NCI-H82 (cell line): ENCODE data around the gene BRD4.

Experiments
- DNase-seq: peaks from one replicate; lab custom pipeline; 2025; lab: John Stamatoyannopoulos, UW

BRD4 gene

GRCh38 chr19:15222738-15223648 lies 109.3 kb downstream of the BRD4 start:
- DNase-seq: peak; percentile 99

DNA sequence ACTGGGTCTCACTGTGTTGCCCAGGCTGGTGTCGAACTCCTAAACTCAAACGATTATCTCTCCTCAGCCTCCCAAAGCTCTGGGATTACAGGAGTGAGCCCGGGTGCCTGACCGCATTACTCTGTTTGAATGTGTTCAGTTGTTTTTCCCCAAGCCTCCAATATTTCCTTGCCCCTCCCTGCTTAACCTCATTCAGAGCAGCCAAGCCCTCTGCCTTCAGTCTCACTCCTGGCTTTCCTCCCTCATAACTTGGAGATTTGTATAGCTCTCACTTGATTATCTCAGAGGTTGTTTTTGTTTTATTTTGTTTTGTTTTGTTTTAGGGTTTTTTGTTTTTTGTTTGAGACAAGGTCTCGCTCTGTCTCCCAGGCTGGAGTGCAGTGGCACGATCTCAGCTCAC lies 111.5 kb downstream of the BRD4 start:
- DNase-seq: no peak

DNA sequence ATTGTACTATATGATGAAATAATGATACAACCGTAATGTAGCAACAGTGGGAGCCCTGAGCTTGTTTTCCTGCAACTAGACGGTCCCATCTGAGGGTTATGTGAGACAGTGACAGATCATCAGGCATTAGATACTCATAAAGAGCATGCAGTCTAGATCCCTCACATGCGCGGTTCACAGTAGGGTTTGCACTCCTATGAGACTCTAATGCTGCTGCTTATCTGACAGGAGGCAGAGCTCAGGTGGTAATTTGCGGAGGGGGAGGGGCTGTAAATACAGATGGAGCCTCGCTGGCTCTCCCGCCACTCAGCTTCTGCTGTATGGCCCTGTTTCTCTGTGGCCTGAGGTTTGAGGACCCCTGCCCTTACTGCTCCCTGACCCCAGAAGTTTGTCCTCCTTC lies 113.8 kb downstream of the BRD4 start:
- peak; percentile 80 for DNase-seq

DNA sequence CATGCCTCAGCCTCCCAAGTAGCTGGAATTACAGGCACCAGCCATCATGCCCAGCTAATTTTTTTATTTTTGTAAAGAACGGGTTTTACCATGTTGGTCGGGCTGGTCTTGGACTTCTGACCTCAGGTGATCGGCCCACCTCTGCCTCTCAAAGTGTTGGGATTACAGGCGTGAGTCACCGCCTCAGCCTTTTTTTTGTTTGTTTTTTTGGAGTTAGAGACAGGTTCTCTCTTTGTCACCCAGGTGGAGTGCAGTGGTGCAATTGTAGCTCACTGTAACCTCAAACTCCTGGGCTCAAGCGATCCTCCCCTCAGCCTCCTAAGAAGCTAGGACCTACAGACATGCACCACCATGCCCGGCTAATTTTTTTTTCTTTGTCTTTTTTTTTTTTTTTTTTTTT lies 116.0 kb downstream of the BRD4 start:
- no peak for DNase-seq

DNA sequence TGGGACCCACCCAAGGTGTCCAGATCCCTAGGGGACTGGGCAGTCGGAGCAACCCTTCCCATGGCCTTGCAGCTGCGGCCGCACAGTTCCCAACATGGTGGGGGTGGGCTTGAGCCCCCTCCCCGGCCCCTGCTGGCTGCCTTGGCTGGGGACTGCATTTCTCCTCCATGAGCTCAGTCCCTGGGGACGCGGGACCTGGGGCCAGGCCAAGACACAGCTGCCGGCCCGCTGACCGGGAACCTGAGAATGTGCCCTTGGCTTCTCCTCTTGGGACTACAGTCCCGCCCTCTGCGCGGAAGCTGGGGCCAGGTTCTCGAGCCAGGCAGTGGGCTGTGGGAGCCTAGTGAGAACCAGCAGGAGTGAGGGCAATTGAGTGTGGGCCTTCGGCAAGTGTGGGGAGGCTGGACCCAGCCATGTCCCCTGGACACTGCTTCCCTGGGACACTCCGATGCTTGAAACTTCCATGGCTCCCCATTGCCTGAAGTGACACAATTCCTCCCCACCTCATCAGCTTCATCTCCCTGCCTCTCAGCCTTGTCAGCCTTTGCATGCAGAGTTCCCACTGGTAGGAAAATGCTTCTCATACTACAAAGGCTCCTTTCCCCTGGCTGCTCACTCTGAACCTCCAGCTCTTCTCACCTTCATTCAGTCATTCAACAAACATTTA lies 118.5 kb downstream of the BRD4 start:
- no peak for DNase-seq

- no peak for DNase-seq
These were observed 119.6 kb downstream of the BRD4 start for GRCh38 chr19:15212711-15213110.

DNA sequence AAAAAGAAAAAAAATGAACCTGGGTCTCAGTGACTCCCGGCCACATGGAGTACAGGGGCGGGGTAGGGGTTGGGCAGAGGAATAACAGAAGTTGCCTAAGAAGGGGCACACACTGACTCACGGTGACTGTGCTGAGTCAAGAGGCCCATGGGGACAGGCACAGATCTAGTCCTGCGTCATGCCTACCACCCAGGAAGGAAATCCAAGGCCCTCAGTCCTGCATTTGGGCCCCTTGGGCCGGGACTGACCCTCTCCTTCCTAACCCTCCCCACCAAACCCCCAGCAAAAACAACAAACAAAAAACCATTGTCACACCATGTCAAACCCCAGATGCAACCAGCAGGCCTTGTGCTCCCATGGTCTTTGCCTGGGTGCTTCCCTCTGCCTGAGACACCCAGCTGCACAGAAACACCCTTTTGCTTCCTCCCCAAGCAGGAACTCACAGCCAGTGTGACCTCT lies 122.0 kb downstream of the BRD4 start:
- DNase-seq: no peak

- no peak for DNase-seq
These were observed 130.8 kb downstream of the BRD4 start for GRCh38 chr19:15201374-15202023.

DNA sequence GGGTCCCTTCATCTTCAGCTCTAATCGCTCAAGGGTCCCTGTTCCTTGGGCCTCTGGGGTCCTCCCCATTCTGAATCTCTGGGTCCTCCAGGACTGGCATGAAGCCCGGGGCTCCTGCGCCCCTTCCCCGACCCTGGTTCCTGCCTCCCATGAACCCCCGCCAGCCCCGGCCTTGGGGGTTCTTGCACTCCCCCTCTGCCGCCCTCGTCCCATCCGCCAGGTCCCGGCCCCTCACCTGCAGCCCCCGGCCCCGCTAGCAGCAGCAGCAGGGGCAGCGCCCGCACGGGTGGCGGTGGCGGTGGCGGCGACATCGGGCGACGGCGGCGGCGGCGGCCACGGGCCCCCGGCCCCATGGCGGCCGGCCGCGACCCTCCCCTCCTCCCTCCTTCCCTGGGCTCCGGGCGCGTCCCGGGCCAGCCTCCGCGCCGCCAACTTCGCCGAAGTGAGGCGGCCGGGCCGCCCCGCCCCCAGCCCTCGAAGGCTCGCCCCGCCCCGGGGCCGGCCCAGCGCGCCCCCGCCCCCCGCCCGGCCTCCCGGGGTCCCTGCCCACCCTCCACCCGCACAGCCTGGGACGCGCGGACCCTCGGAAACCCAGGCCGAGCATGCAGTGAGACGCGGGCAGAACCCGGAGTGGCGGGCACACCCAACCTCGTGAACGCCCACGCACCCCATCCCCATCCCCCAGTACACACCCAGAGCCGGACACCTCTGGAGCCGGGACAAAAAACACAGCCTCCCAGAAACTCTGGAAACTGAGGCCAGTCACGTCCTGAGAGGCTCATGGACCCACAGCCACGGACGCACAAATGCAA lies 131.6 kb downstream of the BRD4 start, which contains the start of gene NOTCH3:
TSS of gene NOTCH3 (minus strand) at position 443 of the 812 bp plus-strand sequence. CDS start at position 353, 90 bp downstream.
- DNase-seq: no peak

GRCh38 chr19:15199661-15200552 lies 132.4 kb downstream of the BRD4 start:
- DNase-seq: peak; percentile 35

GRCh38 chr19:15198951-15199660 lies 133.2 kb downstream of the BRD4 start:
- DNase-seq: no peak

- DNase-seq: no peak
These were observed 134.4 kb downstream of the BRD4 start for GRCh38 chr19:15197942-15198341.

DNA sequence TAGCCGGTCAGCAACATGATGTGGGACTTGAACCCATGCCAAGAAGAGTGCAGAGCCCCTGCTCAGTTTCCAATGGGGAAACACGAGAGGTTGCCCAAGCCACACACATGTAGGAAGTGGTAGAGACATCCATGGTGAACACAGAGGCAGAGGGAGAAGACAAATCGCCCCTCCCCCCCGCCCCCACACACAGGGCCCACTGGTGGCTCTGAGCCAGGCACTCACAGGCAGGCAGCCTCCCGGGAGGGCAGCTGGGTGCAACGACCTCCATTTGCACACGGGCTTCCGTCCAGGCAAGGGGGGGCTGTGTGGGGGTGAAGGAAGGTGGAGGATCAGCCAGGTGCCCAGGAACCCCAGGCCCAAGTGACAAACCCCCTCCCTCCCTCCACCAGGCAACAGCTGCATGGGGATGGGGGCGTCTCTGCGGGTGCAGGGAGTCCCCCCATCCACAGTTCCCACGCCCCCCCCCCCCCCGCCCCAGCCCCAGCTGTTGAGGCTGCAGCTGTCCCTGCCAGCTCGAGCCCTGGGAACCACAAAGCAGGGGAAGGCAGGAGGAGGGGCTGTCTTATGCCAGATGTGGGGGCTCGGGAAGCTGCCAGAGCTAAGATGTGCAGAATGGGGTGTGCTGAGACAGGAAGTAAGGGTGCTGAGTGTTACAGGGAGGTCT lies 134.9 kb downstream of the BRD4 start:
- no peak for DNase-seq

- DNase-seq: no peak
These were observed 135.9 kb downstream of the BRD4 start for GRCh38 chr19:15196360-15197005.

- peak; percentile 65 for DNase-seq
These were observed 136.7 kb downstream of the BRD4 start for GRCh38 chr19:15195371-15196334.

GRCh38 chr19:15194938-15195337 lies 137.4 kb downstream of the BRD4 start:
- no peak for DNase-seq

- DNase-seq: no peak
These were observed 140.4 kb downstream of the BRD4 start for GRCh38 chr19:15191982-15192381.

DNA sequence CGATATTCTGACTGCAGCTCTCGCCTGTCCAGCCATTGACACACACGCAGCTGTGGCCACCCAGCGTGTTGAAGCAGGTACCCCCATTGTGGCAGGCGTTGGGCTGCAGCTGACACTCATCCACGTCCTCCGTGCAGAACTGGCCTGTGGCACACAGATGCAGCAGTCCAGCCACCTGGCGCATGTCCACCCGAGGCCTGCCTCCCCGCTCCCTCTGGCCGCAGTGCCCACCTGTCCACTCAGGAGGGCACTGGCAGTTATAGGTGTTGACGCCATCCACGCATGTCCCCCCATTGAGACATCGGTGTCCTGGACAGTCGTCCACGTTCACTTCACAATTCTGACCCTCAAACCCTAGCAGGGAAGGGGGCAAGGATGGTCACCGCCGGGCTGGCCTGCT lies 140.8 kb downstream of the BRD4 start:
- no peak for DNase-seq
